GM12864 (cell line): ENCODE measurements around the gene TSSK6.

Source experiments
- DNase-seq: peaks from one replicate; pipeline ENCODE4 v3.0.0-alpha.2; 2011; ENCODE audit warnings: low read depth
- H3K4me3 ChIP-seq: 2 replicates; pipeline ENCODE4 v1.5.1; 2011; ENCODE audit warnings: mild to moderate bottlenecking, low read depth, low read length, control low read depth
- TF ChIP-seq, protein P1 (sequence below): IDR thresholded peaks from 2 replicates; pipeline ENCODE4 v1.5.1; 2011; ENCODE audit warnings: low read depth, mild to moderate bottlenecking, moderate library complexity, low read length, control low read depth, inconsistent platforms; ENCODE audit errors: missing control alignments

Gene TSSK6

DNA sequence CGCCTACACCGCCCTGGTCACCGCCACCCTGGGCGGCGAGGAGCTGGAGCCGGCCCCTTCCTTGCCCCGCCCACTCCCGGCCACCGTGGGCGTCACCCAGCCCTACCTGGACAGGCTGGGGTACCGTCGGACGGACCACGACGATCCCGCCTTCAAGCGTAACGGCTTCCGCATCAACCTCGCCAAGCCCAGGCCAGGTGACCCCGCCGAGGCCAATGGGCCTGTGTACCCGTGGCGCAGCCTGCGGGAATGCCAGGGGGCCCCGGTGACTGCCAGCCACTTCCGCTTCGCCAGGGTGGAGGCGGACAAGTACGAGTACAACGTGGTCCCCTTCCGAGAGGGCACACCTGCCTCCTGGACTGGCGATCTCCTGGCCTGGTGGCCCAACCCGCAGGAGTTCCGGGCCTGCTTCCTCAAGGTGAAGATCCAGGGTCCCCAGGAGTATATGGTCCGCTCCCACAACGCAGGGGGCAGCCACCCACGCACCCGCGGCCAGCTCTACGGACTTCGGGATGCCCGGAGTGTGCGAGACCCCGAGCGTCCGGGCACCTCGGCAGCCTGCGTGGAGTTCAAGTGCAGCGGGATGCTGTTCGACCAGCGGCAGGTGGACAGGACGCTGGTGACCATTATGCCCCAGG is 29.7 kb upstream of the TSSK6 start:
- no peak for DNase-seq
- TF ChIP-seq, protein P1, sequence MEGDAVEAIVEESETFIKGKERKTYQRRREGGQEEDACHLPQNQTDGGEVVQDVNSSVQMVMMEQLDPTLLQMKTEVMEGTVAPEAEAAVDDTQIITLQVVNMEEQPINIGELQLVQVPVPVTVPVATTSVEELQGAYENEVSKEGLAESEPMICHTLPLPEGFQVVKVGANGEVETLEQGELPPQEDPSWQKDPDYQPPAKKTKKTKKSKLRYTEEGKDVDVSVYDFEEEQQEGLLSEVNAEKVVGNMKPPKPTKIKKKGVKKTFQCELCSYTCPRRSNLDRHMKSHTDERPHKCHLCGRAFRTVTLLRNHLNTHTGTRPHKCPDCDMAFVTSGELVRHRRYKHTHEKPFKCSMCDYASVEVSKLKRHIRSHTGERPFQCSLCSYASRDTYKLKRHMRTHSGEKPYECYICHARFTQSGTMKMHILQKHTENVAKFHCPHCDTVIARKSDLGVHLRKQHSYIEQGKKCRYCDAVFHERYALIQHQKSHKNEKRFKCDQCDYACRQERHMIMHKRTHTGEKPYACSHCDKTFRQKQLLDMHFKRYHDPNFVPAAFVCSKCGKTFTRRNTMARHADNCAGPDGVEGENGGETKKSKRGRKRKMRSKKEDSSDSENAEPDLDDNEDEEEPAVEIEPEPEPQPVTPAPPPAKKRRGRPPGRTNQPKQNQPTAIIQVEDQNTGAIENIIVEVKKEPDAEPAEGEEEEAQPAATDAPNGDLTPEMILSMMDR: no peak
- no peak overlapping the region for H3K4me3 ChIP-seq

DNA sequence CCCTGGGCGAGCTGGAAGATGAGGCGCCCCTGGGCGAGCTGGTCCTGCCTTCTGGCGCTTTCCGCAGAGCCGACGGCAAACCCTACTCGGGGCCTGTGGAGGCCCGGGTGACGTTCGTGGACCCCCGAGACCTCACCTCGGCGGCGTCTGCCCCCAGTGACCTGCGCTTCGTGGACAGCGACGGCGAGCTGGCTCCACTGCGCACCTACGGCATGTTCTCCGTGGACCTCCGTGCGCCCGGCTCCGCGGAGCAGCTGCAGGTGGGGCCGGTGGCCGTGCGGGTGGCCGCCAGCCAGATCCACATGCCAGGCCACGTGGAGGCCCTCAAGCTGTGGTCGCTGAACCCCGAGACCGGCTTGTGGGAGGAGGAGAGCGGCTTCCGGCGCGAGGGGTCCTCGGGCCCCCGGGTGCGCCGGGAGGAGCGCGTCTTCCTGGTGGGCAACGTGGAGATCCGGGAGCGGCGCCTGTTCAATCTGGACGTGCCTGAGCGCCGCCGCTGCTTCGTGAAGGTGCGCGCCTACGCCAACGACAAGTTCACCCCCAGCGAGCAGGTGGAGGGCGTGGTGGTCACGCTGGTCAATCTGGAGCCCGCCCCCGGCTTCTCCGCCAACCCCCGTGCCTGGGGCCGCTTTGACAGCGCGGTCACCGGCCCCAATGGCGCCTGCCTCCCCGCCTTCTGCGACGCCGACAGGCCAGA is 29.1 kb upstream of the TSSK6 start:
- DNase-seq: no peak
- TF ChIP-seq, protein P1: no peak
- H3K4me3 ChIP-seq: no peak overlapping the region

DNA sequence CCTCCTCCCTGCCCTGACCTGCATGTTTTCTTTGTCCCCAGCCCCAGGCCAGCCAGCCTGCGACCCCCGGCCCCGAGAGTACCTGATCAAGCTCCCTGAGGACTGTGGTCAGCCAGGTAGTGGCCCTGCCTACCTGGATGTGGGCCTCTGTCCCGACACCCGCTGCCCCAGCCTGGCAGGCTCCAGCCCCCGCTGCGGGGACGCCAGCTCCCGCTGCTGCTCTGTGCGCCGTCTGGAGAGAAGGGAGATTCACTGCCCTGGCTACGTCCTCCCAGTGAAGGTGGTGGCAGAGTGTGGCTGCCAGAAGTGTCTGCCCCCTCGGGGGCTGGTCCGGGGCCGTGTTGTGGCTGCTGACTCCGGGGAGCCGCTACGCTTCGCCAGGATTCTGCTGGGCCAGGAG is 28.3 kb upstream of the TSSK6 start:
- TF ChIP-seq, protein P1: no peak
- no peak for DNase-seq
- H3K4me3 ChIP-seq: no peak overlapping the region

DNA sequence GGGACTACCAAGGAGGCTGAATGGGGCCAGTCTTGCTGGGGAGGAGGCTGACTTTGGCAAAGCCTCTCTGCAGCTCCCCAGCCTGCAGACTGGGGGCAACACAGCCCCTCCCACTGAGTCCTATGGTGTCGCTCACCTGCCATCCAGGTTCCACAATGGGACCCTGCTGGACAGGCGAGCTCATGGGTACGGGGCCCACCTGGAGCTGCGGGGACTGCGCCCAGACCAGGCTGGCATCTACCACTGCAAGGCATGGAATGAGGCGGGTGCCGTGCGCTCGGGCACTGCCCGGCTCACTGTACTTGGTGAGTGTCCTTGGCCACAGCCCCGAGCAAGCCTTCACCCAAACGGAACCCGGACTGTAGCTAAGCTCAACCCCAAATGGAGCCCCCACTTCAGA is 27.8 kb upstream of the TSSK6 start:
- no peak for DNase-seq
- TF ChIP-seq, protein P1: no peak
- no peak overlapping the region for H3K4me3 ChIP-seq

DNA sequence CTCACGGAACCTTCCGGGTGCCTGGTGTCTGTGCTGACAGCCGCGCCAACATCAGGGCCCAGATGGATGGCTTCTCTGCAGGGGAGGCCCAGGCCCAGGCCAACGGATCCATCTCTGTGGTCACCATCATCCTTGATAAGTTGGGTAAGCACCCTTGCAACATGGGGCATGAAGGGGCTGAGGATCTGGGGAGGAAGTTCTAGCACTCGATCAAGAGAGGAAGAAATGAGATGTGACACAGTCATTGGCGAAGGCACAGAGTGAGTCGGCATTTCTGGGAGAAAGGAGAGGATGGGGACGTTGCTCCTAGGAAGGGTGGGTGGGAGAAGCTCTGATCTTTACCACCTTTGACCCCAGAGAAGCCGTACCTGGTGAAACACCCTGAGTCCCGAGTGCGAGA is 27.2 kb upstream of the TSSK6 start:
- TF ChIP-seq, protein P1: no peak
- DNase-seq: no peak
- H3K4me3 ChIP-seq: no peak overlapping the region

DNA sequence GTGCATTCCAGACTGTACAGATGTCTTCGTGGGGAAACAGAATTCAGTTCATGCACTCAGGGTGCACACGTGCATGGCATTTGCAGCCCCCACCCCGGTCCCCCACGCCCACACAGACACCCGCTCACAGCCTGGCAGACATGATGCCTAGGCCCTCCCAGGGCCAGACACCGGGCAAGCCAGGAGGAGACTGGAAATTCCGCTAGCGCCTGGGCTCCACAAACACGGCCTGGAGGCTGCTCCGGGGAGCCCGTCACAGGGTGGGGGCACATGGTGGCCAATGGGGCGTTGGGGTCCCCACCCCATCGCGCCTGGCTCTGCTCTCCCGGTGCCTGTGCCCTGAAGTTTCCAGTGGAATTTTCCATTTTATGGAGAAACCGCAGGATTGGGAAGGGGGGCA is 26.3 kb upstream of the TSSK6 start:
- H3K4me3 ChIP-seq: no peak overlapping the region
- DNase-seq: no peak
- TF ChIP-seq, protein P1: no peak
